LNCaP clone FGC (cell line): ENCODE measurements around the gene SOX12.

Source experiments
- DNase-seq: peaks from one replicate; pipeline ENCODE4 v3.0.0-alpha.2; 2011; ENCODE audit warnings: low read depth
- H3K4me3 ChIP-seq: 2 replicates; pipeline ENCODE4 v1.5.1; 2011; ENCODE audit warnings: mild to moderate bottlenecking, low read depth, low read length, control low read depth
- CTCF ChIP-seq: IDR thresholded peaks from 2 replicates; pipeline ENCODE4 v1.5.1; 2012; ENCODE audit warnings: mild to moderate bottlenecking; ENCODE audit not compliant: control insufficient read depth, insufficient read depth; ENCODE audit errors: extremely low read depth

The SOX12 gene

GRCh38 chr20:358891-359555, 33.7 kb downstream of the SOX12 start:
- TF ChIP-seq CTCF, result no peak
- no peak overlapping the region for H3K4me3 ChIP-seq
- no peak for DNase-seq

- no peak for DNase-seq
- TF ChIP-seq CTCF, result no peak
Measured at GRCh38 chr20:361561-361960, 36.2 kb downstream of the SOX12 start.

GRCh38 chr20:362271-363254, 37.2 kb downstream of the SOX12 start:
- peak; percentile 65 for TF ChIP-seq CTCF
- H3K4me3 ChIP-seq, result no peak overlapping the region
- DNase-seq, result peak; percentile 95

More at GRCh38 chr20:361561-361960, 36.2 kb downstream of the SOX12 start:
- no peak overlapping the region for H3K4me3 ChIP-seq

- no peak for DNase-seq
- no peak for TF ChIP-seq CTCF
- no peak overlapping the region for H3K4me3 ChIP-seq
Measured at GRCh38 chr20:363319-364078, 38.1 kb downstream of the SOX12 start.

- TF ChIP-seq CTCF, result no peak
- no peak for DNase-seq
- H3K4me3 ChIP-seq, result no peak overlapping the region
Measured at GRCh38 chr20:364905-365794, 39.8 kb downstream of the SOX12 start.
